Measurements from ENCODE around the gene NGFR.

Gene NGFR

DNA sequence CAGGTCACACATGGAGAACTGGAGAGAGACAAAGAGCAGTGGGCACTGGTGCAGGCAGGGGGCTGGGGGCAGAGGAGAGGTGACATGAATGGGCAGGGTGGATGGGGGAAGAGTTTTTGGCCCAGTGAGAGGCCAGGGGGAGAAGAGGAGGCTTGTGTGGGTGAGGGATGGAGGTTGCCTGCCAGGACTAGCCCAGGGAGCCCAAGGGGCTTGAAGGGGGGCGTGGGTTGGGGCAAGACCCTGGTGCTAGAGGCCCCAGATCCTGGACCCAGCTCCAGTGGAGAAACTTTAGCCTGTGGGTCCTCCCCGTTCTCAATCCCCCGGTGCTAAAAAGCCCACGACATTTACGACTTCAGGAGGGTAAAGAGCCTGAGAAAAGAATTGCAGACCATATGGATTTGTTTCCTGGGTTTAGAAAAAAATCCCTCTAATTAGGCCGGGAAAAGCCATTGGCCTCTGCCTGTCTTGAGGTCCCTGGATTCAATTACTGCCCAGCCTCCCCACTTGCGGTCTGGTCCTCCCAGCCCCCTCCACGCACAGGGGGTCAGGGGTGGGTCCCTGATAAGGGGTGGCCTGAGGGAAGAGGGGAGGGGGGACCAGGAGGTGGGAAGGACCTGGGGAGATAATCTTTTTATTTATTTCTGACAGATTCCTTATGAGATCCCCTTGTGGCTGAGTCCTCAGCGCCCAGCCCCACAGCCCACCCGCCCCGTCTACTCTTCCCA lies 33.0 kb downstream of the NGFR start:
- TF ChIP-seq, protein P1, sequence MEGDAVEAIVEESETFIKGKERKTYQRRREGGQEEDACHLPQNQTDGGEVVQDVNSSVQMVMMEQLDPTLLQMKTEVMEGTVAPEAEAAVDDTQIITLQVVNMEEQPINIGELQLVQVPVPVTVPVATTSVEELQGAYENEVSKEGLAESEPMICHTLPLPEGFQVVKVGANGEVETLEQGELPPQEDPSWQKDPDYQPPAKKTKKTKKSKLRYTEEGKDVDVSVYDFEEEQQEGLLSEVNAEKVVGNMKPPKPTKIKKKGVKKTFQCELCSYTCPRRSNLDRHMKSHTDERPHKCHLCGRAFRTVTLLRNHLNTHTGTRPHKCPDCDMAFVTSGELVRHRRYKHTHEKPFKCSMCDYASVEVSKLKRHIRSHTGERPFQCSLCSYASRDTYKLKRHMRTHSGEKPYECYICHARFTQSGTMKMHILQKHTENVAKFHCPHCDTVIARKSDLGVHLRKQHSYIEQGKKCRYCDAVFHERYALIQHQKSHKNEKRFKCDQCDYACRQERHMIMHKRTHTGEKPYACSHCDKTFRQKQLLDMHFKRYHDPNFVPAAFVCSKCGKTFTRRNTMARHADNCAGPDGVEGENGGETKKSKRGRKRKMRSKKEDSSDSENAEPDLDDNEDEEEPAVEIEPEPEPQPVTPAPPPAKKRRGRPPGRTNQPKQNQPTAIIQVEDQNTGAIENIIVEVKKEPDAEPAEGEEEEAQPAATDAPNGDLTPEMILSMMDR (IDR thresholded peaks at IDR 0.05; ENCODE audit: borderline replicate concordance, insufficient read depth, low read depth, low read length), result no peak
- no peak overlapping the region for H3K4me3 ChIP-seq (ENCODE audit: low read depth, low read length)

DNA sequence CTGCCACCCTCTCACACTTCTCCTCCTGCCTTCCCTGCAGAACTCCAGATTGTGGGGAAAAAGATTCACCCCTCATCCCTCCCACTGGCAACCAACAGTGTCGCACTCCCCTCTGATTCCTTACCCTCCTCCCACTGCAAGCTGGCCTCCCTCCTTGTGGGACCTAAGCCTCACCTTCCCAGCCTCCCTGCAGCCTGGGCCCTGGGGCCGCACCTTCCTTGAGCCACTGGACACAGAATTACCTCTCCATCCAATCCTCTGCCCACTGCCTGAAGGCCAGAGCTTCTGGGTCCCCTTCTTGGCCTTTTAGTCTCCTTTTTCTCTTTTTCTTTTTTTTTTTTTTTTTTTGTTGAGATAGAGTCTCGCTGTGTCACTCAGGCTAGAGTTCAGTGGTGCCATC lies 33.9 kb downstream of the NGFR start:
- H3K4me3 ChIP-seq (ENCODE audit: low read depth, low read length), result no peak overlapping the region
- TF ChIP-seq, protein P1 (IDR thresholded peaks at IDR 0.05; ENCODE audit: borderline replicate concordance, insufficient read depth, low read depth, low read length), result no peak

DNA sequence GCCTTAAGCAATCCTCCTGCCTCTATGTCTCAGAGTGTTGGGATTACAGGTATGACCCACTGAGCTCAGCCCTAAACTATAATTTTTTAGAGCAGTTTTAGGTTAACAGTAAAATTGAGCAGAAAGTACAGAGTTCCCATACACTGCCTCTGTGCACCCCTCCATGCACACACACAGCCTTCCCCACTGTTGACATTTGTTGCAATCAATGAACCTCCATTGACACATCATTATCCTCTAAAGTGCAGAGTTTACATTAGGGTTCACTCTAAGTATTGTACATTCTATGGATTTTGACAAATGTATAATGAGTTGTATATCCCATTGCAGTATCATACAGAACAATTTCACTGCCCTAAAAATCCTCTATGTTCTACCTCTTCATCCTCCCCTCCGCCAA lies 35.0 kb downstream of the NGFR start:
- TF ChIP-seq, protein P1 (IDR thresholded peaks at IDR 0.05; ENCODE audit: borderline replicate concordance, insufficient read depth, low read depth, low read length), result no peak
- no peak overlapping the region for H3K4me3 ChIP-seq (ENCODE audit: low read depth, low read length)

DNA sequence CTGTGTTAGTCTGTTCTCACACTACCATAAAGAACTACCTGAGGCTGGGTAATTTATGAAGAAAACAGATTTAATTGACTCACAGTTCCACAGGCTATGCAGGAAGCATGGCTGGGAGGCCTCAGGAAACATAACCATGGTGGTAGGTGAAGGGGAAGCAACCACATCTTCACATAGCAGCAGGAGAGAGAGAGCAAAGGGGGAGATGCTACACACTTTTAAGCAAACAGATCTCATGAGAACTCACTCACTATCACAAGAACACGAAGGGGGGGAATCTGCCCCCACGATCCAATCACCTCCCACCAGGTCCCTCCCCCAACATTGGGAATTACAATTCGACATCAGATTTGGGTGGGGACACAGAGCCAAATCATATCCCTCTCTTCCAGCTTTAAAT lies 48.8 kb downstream of the NGFR start:
- TF ChIP-seq, protein P1 (IDR thresholded peaks at IDR 0.05; ENCODE audit: borderline replicate concordance, insufficient read depth, low read depth, low read length), result no peak
- H3K4me3 ChIP-seq (ENCODE audit: low read depth, low read length), result no peak overlapping the region

DNA sequence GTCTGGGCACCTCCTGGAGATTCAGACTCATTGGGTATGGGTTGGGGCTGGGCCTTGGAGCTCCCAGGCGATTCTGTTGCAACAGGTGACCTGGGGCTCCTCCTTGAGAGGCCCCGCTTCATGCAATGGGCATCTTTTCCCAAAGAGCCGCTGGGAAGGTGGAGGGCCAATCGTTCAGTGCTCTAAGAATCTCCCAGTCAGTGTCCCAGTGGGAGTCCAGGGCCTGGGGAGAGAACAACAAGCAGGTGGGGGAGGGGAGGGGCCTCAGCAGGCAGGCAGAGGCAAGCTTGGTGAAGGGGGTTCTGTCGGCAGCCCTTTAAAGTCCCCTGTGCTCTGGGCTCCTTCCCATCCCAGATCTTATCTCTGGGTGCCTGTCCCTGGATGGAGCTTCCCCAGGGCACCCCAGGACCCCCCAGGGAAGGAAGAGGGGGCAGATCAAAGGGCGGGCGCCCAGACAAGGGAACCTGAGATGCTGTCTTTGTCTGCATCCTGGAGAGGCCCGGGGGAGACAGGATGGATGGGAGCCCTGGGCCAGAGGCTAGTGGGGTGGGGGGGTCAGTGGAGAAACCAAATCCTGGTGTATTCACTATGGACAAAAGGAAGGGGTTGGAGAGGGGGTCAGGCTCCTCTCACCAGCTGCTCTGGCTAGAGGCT lies 50.0 kb downstream of the NGFR start:
- TF ChIP-seq, protein P1 (IDR thresholded peaks at IDR 0.05; ENCODE audit: borderline replicate concordance, insufficient read depth, low read depth, low read length), result no peak

DNA sequence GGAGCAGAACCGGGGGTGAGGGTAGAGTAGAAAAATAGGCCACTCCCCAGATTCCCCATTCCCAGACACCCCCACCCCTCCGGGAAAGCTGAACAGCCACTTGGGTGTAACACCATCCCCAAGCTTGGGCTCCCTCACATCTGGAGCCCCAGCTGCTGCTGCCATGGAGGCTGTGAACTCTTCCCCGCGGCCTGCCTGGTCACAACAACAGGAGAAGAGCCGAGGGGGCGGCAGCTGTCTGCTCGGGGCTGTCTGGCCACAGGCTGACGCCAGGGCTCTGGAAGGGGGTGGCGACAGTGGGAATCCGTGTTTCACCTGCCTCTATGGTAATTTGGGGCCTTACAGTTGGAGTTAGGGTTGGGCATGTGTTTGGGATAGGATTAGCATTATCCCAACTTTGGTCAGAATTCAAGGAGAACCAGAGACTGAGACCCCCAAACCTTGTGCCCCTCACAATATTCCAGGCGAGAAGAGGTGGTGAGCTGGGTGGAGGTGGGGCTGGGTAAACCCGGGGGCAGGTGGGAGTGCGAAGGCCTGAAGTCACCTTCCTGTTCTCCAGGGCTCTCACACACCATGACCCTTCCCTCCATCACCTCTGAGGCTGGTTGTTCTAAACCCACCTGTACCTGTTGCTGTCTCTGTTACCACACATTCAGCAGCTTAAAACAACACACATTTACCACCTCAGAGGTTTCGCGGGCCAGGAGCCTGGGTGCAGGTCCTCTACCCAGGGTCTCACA lies 50.9 kb downstream of the NGFR start:
- no peak overlapping the region for H3K4me3 ChIP-seq (ENCODE audit: low read depth, low read length)
- TF ChIP-seq, protein P1 (IDR thresholded peaks at IDR 0.05; ENCODE audit: borderline replicate concordance, insufficient read depth, low read depth, low read length), result no peak

More for the DNA sequence above, 50.0 kb downstream of the NGFR start:
- H3K4me3 ChIP-seq (ENCODE audit: low read depth, low read length), result no peak overlapping the region

Measured in GM12875 (cell line).